Measurements from ENCODE around the gene JAML. TPM values are rescaled to one million over a fixed set of nuclear protein-coding genes. Genes with fewer than 3 reads are reported as not detected.
A peak's percentile ranks its signal among the peaks of the same experiment; 100 is the strongest.

Gene JAML
- 1 to 10 TPM; 1.5 to 9.1 (median 3.2) TPM for total RNA-seq
- long read RNA-seq, partial matches to known transcripts: 0 of 1 reads
- long read RNA-seq, other reads (novel, unspliced or antisense): 0 of 1 reads

DNA sequence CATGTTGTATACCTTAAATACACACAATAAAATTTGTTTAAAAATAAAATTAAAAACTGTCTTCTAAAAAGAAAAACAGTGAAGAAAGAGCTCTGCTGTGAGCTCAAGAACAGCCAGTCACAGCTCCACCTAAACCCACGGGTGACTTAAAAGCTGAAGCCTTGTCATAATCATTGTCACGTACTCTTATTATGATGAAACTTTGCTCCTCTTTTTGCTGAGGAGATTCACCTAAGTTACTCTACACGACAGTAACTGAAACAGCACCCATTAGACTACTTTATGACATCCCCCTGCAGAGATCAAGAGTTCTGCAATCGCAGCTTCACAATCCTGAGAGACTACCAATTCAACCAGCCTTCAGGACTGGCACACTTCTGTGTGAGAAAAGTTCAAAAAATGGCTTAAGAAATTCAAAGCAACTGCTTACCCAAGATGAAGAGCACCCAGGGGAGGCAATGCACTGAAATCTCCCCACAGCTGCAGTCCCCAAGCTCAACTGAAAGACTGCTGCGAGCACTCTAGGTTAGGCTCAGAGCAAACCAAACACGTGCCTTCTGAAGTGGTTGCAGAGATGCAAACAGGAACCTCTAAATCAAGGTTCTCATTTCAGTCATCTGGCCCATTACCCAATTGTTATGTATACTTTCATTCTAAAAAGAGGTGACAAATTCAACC is at the start of gene JAML:
Gene JAML (minus strand): TSS at position 501 of the 678 bp plus-strand sequence. CDS start 10,145 bp downstream, outside the sequence.
- H3K4me1 ChIP-seq: no peaks in the 10 kb centered on the region
- H3K27me3 ChIP-seq: no peaks in the 10 kb centered on the region
- no peaks in the 10 kb centered on the region for H3K9me3 ChIP-seq
- H3K27ac ChIP-seq: peak within 1 kb of the TSS in 1 of 3 donors; percentile 50
- 57% methylated on average over 5 of the region's 6 CpGs for WGBS (ENCODE audit: insufficient coverage, low coverage, low lambda C conversion rate, missing lambda C conversion rate)
- intact Hi-C loops (cut with DNase I): no loop called here
- no peaks in the 10 kb centered on the region for H3K36me3 ChIP-seq
- peak; percentile 37 to 55 (median 51) for ATAC-seq
- DNase-seq: no peak
- TF ChIP-seq CTCF (IDR thresholded peaks at IDR 0.05) (no peak), POLR2A (IDR thresholded peaks at IDR 0.05) (peak; percentile 44)
- no peak within 1 kb of the TSS for H3K4me3 ChIP-seq

- WGBS (ENCODE audit: insufficient coverage, low coverage, low lambda C conversion rate, missing lambda C conversion rate): 81% methylated on average over 2 of the region's 2 CpGs
- Histone ChIP-seq H3K4me3 (no peak overlapping the region), H3K27ac (no peak overlapping the region), H3K27me3 (no peaks in the 10 kb centered on the region), H3K36me3 (no peaks in the 10 kb centered on the region), H3K9me3 (no peaks in the 10 kb centered on the region), H3K4me1 (no peaks in the 10 kb centered on the region)
- intact Hi-C loops (cut with DNase I): no loop called here
- ATAC-seq (no peak), DNase-seq (no peak)
- TF ChIP-seq CTCF (IDR thresholded peaks at IDR 0.05): no peak
- no peak for TF ChIP-seq POLR2A (IDR thresholded peaks at IDR 0.05)
Observed at GRCh38 chr11:118274186-118274585, 49.4 kb upstream of the JAML start.

- intact Hi-C loops (cut with DNase I): no loop called here
- WGBS (ENCODE audit: insufficient coverage, low coverage, low lambda C conversion rate, missing lambda C conversion rate): 52% methylated on average over 2 of the region's 2 CpGs
- ATAC-seq: no peak
Observed at GRCh38 chr11:118272001-118272400, 47.2 kb upstream of the JAML start.

DNA sequence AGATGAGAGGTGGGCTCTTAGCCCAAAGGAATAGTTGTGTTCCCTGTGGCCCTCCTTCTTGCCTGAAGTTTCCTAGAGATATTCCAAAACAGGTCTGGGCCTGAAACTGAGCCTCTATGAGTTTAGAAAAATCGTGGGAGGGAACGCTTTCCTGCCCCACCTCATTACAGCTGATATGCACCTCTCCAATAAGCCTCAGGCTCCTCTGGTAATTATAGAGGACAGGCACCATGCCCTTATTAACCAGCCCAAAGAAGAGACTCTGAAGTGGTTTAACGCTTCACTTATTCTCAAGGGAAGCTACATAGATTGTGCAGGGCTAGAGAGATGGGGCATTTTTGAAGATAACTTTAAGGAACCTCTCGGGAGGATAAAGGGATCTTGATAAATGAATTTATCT is 42.7 kb upstream of the JAML start:
- Histone ChIP-seq H3K9me3 (no peaks in the 10 kb centered on the region), H3K4me1 (peaks cover 0 to 8% (median 4%) of the 10 kb centered on the region in 4 donors), H3K27me3 (no peaks in the 10 kb centered on the region), H3K4me3 (no peak overlapping the region), H3K27ac (no peak overlapping the region), H3K36me3 (no peaks in the 10 kb centered on the region)
- DNase-seq (no peak), ATAC-seq (no peak)
- 70% methylated on average over 4 of the region's 4 CpGs for WGBS (ENCODE audit: insufficient coverage, low coverage, low lambda C conversion rate, missing lambda C conversion rate)
- intact Hi-C loops (cut with DNase I): no loop called here
- TF ChIP-seq POLR2A (IDR thresholded peaks at IDR 0.05) (no peak), CTCF (IDR thresholded peaks at IDR 0.05) (no peak)

More at GRCh38 chr11:118272001-118272400, 47.2 kb upstream of the JAML start:
- Histone ChIP-seq H3K9me3 (no peaks in the 10 kb centered on the region), H3K4me3 (no peak overlapping the region), H3K27me3 (no peaks in the 10 kb centered on the region), H3K4me1 (no peaks in the 10 kb centered on the region), H3K36me3 (no peaks in the 10 kb centered on the region), H3K27ac (no peak overlapping the region)
- DNase-seq: no peak
- no peak for TF ChIP-seq CTCF (IDR thresholded peaks at IDR 0.05)
- no peak for TF ChIP-seq POLR2A (IDR thresholded peaks at IDR 0.05)
